ENCODE results near the gene TMPRSS12.
"Not testable (repeated sequence)": the region's sequence is repeated elsewhere in the genome, so short reads cannot be mapped to it uniquely, and the experiment has no call there.

- TF ChIP-seq FOXM1 (IDR thresholded peaks at IDR 0.05; ENCODE audit: borderline replicate concordance); BHLHE40 (IDR thresholded peaks at IDR 0.05; ENCODE audit: borderline replicate concordance); FOXK2 (IDR thresholded peaks at IDR 0.05); ARNT (IDR thresholded peaks at IDR 0.05); ELF4 (IDR thresholded peaks at IDR 0.05); SUZ12 (IDR thresholded peaks at IDR 0.05); LEF1 (IDR thresholded peaks at IDR 0.05; ENCODE audit: borderline replicate concordance); NFRKB (IDR thresholded peaks at IDR 0.05); SP1 (IDR thresholded peaks at IDR 0.05); FOXA1 (IDR thresholded peaks at IDR 0.05): not testable (repeated sequence)
Measured at GRCh38 chr12:50926932-50927331, 84.2 kb downstream of the TMPRSS12 start.

Data from HEK293T (cell line).